ENCODE data around the gene CNKSR1.
"Not testable (repeated sequence)": the region's sequence is repeated elsewhere in the genome, so short reads cannot be mapped to it uniquely, and the experiment has no call there.

The CNKSR1 gene

DNA sequence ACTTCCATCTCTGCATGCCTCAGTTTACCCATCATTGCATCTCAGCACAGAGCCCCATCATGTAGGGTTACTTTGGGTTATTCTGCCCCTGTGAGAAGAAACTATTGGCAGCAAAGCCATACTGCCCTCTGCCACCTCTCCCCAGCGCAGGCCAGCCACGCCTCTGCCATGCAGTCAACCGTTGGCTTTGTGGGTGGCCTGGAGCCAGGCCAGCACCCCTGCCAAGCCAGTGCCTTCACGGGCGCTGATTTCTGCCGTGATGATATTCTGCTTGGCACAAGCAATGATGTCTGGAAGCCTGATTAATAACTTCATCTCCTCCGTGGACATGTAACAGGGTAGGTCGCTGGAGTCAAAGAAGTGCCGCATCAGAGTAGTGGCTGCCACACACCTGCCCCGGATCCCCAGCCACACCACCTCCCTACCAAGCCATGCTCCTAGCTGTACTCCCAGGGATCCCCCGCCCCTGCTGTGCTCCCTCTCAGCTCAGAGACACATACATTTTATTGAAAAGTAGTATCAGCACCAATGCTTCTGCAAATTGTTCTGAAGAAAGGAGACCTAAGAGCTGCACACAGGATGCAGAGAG lies 41.7 kb downstream of the CNKSR1 start:
- H3K9ac ChIP-seq (ENCODE audit: low read depth, low read length): no peak overlapping the region
- no peaks in the 10 kb centered on the region for H3K9me3 ChIP-seq (ENCODE audit: insufficient read depth, low read depth, low read length)
- H3K36me3 ChIP-seq (ENCODE audit: insufficient read depth, low read depth, low read length): no peaks in the 10 kb centered on the region
- H3K4me1 ChIP-seq (ENCODE audit: insufficient read depth, low read length): no peaks in the 10 kb centered on the region
- no peak overlapping the region for H3K4me3 ChIP-seq (ENCODE audit: low read length)
- peaks cover 11% of the 10 kb centered on the region; the same call in 1 of the 2 replicates for H3K27me3 ChIP-seq (ENCODE audit: insufficient read depth, low read length)
- no peak overlapping the region for H3K27ac ChIP-seq (ENCODE audit: low read length)

DNA sequence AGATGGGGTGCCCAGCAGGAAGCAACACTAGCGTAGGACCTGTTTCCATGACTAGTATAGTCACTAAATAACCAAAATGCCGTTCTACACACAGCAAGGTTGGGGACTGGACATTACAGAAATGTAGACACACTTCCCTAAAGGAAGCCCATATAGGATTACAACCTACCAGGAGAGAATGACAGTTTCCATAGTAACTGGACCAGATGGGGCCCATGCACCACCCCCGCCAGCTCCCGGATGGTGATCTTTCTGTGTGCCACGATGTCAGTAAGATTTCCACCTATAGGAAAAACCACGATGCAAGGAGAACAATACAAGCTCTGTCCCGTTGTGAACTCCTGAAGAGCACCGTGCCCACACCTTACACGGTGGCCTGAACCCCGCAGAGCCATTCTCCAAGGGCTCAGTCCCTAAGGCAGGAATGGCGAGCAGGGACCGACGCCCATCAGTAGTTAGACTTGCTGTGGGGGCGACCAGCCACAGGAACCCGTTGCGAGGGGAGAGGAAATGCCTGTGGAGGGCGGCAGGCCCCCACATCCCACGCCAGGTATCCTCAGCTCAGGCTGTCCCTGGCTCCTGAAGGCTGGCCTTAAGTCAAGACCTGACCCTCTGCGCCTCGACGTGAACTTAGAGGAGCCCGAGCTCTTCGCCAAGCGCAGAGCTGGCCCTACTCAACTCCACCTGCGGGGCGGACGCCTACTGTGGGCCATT lies 43.1 kb downstream of the CNKSR1 start:
- no peaks in the 10 kb centered on the region for H3K36me3 ChIP-seq (ENCODE audit: insufficient read depth, low read depth, low read length)
- H3K9me3 ChIP-seq (ENCODE audit: insufficient read depth, low read depth, low read length): no peaks in the 10 kb centered on the region
- H3K27me3 ChIP-seq (ENCODE audit: insufficient read depth, low read length): peaks cover 22% of the 10 kb centered on the region
- no peaks in the 10 kb centered on the region for H3K4me1 ChIP-seq (ENCODE audit: insufficient read depth, low read length)
- no peak overlapping the region for H3K27ac ChIP-seq (ENCODE audit: low read length)
- no peak overlapping the region for H3K4me3 ChIP-seq (ENCODE audit: low read length)
- no peak overlapping the region for H3K9ac ChIP-seq (ENCODE audit: low read depth, low read length)

DNA sequence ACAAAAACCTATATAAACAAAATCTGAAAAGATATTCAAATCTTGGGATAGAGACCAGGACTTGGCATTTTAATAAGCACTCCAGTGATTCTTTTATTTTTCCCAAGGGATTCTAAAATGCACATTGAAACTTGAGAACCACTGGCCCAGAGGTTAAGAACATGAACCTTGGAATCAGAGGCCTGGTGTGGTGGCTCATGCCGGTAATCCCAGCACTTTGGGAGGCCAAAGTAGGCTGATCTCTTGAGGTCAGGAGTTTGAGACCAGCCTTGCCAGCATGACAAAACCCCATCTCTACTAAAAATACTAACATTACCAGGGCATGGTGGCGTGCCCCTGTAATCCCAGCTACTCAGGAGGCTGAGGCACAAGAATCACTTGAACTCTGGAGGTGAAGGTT lies 43.8 kb downstream of the CNKSR1 start:
- H3K4me3 ChIP-seq (ENCODE audit: low read length): no peak overlapping the region
- no peaks in the 10 kb centered on the region for H3K9me3 ChIP-seq (ENCODE audit: insufficient read depth, low read depth, low read length)
- no peaks in the 10 kb centered on the region for H3K36me3 ChIP-seq (ENCODE audit: insufficient read depth, low read depth, low read length)
- H3K27ac ChIP-seq (ENCODE audit: low read length): no peak overlapping the region
- peaks cover 28% of the 10 kb centered on the region for H3K27me3 ChIP-seq (ENCODE audit: insufficient read depth, low read length)
- H3K4me1 ChIP-seq (ENCODE audit: insufficient read depth, low read length): no peaks in the 10 kb centered on the region
- no peak overlapping the region for H3K9ac ChIP-seq (ENCODE audit: low read depth, low read length)

DNA sequence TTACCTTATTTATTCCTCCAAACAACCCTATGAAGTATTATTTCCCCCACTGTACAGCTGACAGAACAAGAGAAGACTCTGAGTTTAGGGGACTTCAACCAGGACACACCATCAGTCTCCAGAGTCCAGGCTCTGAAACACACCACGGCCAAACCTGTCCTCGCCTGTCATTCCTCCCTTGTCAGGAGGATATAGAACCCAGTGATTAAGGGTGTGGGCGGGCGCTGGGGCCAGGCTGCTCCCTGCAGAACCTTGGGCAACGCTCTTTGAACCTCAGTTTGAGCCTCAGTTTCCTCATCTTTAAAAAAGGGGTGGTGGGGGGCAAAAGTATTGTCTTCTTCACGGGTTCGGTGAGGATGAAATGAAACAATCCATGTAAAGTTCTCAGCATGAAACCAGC lies 47.3 kb downstream of the CNKSR1 start:
- no peaks in the 10 kb centered on the region for H3K4me1 ChIP-seq (ENCODE audit: insufficient read depth, low read length)
- no peak overlapping the region for H3K27ac ChIP-seq (ENCODE audit: low read length)
- peak overlapping the region; percentile 76; the same call in 1 of the 2 replicates for H3K4me3 ChIP-seq (ENCODE audit: low read length)
- H3K27me3 ChIP-seq (ENCODE audit: insufficient read depth, low read length): peaks cover 37% of the 10 kb centered on the region
- H3K9ac ChIP-seq (ENCODE audit: low read depth, low read length): no peak overlapping the region
- H3K36me3 ChIP-seq (ENCODE audit: insufficient read depth, low read depth, low read length): no peaks in the 10 kb centered on the region
- H3K9me3 ChIP-seq (ENCODE audit: insufficient read depth, low read depth, low read length): no peaks in the 10 kb centered on the region

DNA sequence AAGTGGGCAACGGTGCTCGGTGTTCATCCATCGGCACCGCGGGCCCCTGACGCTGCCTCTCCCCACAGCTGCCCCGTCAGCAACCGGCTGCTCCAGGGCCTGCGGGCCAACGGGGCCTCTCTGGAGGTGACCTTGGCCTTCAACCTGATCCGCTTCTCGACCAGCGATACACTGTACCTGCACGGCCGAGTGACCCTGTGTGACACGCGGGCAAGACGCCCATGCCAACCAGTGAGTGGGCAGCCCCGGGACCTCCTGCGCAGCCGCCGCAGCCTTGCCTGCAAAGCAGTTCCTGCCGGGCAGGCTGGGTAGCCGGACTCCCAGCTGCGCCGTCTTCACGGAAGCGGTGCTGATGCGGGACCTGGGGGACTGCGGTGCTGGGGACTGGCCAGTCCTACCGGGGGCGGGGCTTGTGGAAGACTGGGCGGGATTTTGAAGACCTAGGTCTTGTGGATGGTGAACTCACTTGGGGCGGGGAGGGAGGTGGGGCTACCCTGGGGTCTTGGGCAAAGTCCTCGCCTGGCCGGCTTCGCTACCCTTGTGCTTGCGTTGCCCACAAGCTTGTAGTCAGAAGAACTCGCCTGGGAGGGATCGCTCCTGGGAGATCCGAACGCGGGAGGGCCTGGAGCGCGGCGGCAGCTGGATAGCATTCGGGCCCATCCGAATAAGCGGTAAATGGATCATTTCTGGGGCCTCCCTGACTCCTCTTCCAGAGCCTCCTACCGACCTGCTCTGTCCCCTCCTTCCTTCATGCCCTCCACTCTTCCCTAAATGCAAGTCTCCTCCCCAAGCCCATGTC lies 47.9 kb downstream of the CNKSR1 start:
- H3K9me3 ChIP-seq (ENCODE audit: insufficient read depth, low read depth, low read length): no peaks in the 10 kb centered on the region
- no peak overlapping the region for H3K27ac ChIP-seq (ENCODE audit: low read length)
- H3K9ac ChIP-seq (ENCODE audit: low read depth, low read length): peak overlapping the region; percentile 60; the same call in 1 of the 2 replicates
- peaks cover 37% of the 10 kb centered on the region for H3K27me3 ChIP-seq (ENCODE audit: insufficient read depth, low read length)
- no peaks in the 10 kb centered on the region for H3K36me3 ChIP-seq (ENCODE audit: insufficient read depth, low read depth, low read length)
- H3K4me1 ChIP-seq (ENCODE audit: insufficient read depth, low read length): no peaks in the 10 kb centered on the region
- H3K4me3 ChIP-seq (ENCODE audit: low read length): peak overlapping the region; percentile 76

DNA sequence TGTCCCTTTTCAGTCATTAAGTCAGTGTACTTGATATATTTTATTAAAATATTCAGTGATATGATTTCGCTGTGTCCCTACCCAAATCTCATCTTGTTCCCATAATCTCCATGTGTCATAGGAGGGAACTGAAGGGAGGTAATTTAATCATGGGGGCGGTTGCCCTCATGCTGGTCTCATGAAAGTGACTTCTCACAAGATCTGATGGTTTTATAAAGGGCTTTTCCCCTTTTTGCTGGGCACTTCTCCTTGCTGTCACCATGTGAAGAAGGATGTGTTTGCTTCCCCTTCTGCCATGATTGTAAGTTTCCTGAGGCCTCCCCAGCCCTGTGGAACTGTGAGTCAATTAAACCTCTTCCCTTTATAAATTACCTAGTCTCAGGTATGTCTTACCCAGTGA lies 53.4 kb downstream of the CNKSR1 start:
- H3K36me3 ChIP-seq (ENCODE audit: insufficient read depth, low read depth, low read length); H3K9me3 ChIP-seq (ENCODE audit: insufficient read depth, low read depth, low read length); H3K4me1 ChIP-seq (ENCODE audit: insufficient read depth, low read length); H3K4me3 ChIP-seq (ENCODE audit: low read length); H3K27ac ChIP-seq (ENCODE audit: low read length); H3K9ac ChIP-seq (ENCODE audit: low read depth, low read length): not testable (repeated sequence)
- peaks cover 13% of the 10 kb centered on the region for H3K27me3 ChIP-seq (ENCODE audit: insufficient read depth, low read length)

DNA sequence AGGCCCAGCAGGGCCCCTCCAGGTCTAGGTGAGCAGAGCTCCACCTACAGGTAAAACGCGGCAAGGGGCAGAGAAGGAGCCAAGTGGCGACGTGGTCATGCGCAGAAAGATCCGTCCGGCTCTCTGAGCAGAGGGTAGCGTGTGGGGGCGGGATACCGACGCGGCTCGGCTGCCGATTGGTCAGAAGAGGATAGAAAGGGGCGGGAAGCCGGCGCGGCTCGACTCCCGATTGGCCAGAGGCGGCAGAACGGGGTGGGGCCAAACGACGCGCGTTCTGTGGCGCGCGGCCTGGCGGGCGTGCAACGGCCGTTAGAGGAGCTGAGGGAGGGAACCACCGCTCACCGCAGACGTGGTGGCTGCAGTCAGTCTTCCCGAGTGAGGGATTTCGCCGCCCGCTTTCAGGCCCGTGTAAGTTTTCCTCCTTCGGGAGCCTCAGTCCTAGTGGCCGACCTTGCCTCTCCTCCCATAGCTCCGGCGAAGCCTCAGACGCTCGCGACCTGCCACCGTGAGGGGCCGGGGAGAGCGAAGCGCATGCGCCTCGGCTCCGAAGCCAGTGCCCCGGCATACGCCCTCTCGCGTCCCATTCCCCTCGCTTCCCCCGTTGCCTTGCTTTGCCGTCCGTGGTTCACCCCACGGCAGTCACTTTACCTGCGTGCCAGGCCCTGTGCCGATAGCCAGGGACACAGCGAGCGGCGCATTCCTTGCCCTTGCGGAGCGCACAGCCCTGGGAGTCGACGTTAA lies 56.8 kb downstream of the CNKSR1 start, which contains the start of gene CEP85:
Gene CEP85, plus strand, starts transcription at position 298 of the 741 bp plus-strand sequence. CDS start 5,584 bp downstream, outside the sequence.
- no peaks in the 10 kb centered on the region for H3K27me3 ChIP-seq (ENCODE audit: insufficient read depth, low read length)
- peak within 1 kb of the TSS; percentile 20 for H3K27ac ChIP-seq (ENCODE audit: low read length)
- peak within 1 kb of the TSS; percentile 93 for H3K4me3 ChIP-seq (ENCODE audit: low read length)
- no peaks in the 10 kb centered on the region for H3K9me3 ChIP-seq (ENCODE audit: insufficient read depth, low read depth, low read length)
- H3K36me3 ChIP-seq (ENCODE audit: insufficient read depth, low read depth, low read length): no peaks in the 10 kb centered on the region
- H3K4me1 ChIP-seq (ENCODE audit: insufficient read depth, low read length): peaks cover 3% of the 10 kb centered on the region; the same call in 1 of the 2 replicates
- peak within 1 kb of the TSS; percentile 85 for H3K9ac ChIP-seq (ENCODE audit: low read depth, low read length)

DNA sequence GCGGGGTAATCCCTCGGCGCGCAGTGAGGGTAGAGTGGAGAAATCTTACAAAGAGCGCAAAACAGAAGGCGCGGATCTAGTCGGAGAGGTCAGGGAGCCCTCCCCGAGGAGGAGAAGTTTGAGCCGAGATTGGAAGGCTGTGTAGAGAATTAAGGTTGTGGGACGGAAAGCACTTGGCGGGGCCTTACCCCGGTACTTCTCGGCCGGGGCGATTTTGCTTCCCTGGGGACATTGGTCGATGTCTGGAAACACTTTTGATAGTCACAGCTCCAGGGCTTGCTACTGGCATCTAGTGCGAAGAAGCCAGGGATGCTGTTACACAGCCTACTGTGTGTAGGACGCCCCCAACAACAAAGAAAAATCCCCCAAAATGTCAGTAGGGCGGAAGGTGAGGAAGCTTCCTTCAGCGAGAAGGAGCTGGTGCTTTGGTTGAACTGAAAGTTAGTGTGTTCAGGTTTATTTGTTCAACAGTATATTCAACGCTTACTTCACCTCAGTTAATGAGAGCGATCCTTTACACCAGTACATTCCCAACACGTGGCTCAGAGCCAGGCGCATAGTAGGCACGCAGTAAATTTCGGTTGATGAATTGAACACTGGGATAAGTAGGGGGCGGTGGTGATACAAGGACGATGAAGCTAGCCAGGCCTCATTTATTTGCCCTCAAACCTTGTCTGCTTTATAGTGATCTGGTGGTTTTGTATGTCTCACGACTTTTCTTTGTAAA lies 57.5 kb downstream of the CNKSR1 start:
- no peaks in the 10 kb centered on the region for H3K27me3 ChIP-seq (ENCODE audit: insufficient read depth, low read length)
- peak overlapping the region; percentile 85 for H3K9ac ChIP-seq (ENCODE audit: low read depth, low read length)
- peaks cover 3% of the 10 kb centered on the region; the same call in 1 of the 2 replicates for H3K4me1 ChIP-seq (ENCODE audit: insufficient read depth, low read length)
- H3K9me3 ChIP-seq (ENCODE audit: insufficient read depth, low read depth, low read length): no peaks in the 10 kb centered on the region
- peaks cover 3% of the 10 kb centered on the region for H3K36me3 ChIP-seq (ENCODE audit: insufficient read depth, low read depth, low read length)
- H3K4me3 ChIP-seq (ENCODE audit: low read length): peak overlapping the region; percentile 93
- H3K27ac ChIP-seq (ENCODE audit: low read length): peak overlapping the region; percentile 20

DNA sequence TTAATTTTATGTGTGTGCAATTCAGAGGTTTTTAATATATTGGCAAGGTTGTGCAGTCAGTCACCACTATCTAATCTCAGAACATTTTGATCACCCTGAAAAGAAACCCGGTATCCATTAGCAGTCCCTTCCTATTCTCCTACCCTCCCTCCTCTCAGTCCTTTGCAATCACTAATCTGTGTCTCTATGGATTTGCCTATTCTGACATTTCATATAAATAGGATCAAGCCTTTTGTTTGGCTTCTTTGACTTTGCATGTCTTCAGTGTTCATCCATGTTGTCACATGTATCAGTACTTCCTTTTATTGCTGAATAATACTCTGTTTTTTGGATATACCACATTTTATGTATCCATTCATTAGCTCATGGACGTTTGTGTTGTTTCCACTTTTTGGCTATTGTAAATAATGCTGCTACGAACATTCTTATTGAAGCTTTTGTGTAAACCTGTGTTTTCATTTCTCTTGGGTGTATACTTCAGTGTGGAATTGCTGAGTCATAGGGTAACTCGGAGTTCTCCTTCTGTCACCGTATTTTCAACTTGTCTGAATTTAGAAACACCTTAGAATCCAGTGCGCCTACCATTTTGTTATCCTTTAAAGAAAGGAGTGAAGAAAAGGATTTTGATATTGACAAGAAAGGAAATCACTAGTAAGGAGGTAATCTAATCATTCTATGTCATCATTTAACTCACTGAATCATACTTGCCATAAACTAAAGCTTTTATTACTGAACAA lies 60.1 kb downstream of the CNKSR1 start:
- H3K27me3 ChIP-seq (ENCODE audit: insufficient read depth, low read length): no peaks in the 10 kb centered on the region
- H3K36me3 ChIP-seq (ENCODE audit: insufficient read depth, low read depth, low read length): peaks cover 19% of the 10 kb centered on the region
- no peak overlapping the region for H3K9ac ChIP-seq (ENCODE audit: low read depth, low read length)
- no peak overlapping the region for H3K27ac ChIP-seq (ENCODE audit: low read length)
- peaks cover 3% of the 10 kb centered on the region; the same call in 1 of the 2 replicates for H3K4me1 ChIP-seq (ENCODE audit: insufficient read depth, low read length)
- H3K9me3 ChIP-seq (ENCODE audit: insufficient read depth, low read depth, low read length): no peaks in the 10 kb centered on the region
- H3K4me3 ChIP-seq (ENCODE audit: low read length): no peak overlapping the region

All from iPS-20b (cell line).